PC-9 (cell line): ENCODE results near the gene DOCK4. TPM values are rescaled to one million over a fixed set of nuclear protein-coding genes. Genes with fewer than 3 reads are reported as not detected.

ENCODE experiments used
- BruUV-seq: library from RNA; stranded (reverse); fragments of 400-500 nt; replicated peaks from 2 replicates; lab custom pipeline; 2021; lab: Mats Ljungman, UMichigan
- CTCF ChIA-PET: fragments of 300-600 bp; sonication (Branson Sonifier 250); formaldehyde crosslinking; loops from one replicate; lab custom pipeline; 2022; ENCODE audit warnings: antibody characterized with exemption; lab: Charles Lee
- POLR2A ChIA-PET: fragments of 300-600 bp; sonication (Branson Sonifier 250); formaldehyde crosslinking; loops from one replicate; lab custom pipeline; 2022; ENCODE audit warnings: antibody characterized with exemption; ENCODE audit not compliant: unreplicated experiment; lab: Charles Lee
- DNase-seq, 2 experiments: peaks; one replicate each; pipeline versions ENCODE4 v3.0.0 to v3.0.0-alpha.2; 2015 to 2022; ENCODE audit warnings: mixed read lengths in 1 of 2
- H2AFZ ChIP-seq: fragments of 200-600 bp; sonication (generic); 2 replicates; pipeline ENCODE4 v1.8.1; 2017; ENCODE audit warnings: antibody characterized with exemption
- H3F3A ChIP-seq: fragments of 200-600 bp; sonication (generic); 2 replicates; pipeline ENCODE4 v1.8.1; 2017; ENCODE audit warnings: antibody characterized with exemption, mild to moderate bottlenecking, low read depth; ENCODE audit not compliant: insufficient read depth
- H3K27ac ChIP-seq: fragments of 200-600 bp; sonication (generic); 2 replicates; pipeline ENCODE4 v1.6.1; 2016; ENCODE audit warnings: mixed run types
- H3K27me3 ChIP-seq: fragments of 200-600 bp; sonication (generic); 2 replicates; pipeline ENCODE4 v1.6.1; 2016; ENCODE audit warnings: low read depth, mixed run types; ENCODE audit not compliant: insufficient read depth
- H3K36me3 ChIP-seq: fragments of 200-600 bp; sonication (generic); 2 replicates; pipeline ENCODE4 v1.6.1; 2016; ENCODE audit warnings: low read depth, mixed run types
- H3K4me1 ChIP-seq: fragments of 200-600 bp; sonication (generic); replicated peaks from 2 replicates; pipeline ENCODE4 v1.6.1; 2016; ENCODE audit warnings: mixed run types; ENCODE audit not compliant: insufficient read depth
- H3K4me2 ChIP-seq: fragments of 200-600 bp; sonication (generic); 2 replicates; pipeline ENCODE4 v1.6.1; 2017; ENCODE audit warnings: mixed run types
- H3K4me3 ChIP-seq: fragments of 200-600 bp; sonication (generic); 2 replicates; pipeline ENCODE4 v1.6.1; 2016; ENCODE audit warnings: mixed run types
- H3K79me2 ChIP-seq: fragments of 200-600 bp; sonication (generic); 2 replicates; pipeline ENCODE4 v1.6.1; 2017; ENCODE audit warnings: low read depth, mixed run types
- H3K9me2 ChIP-seq: fragments of 200-600 bp; sonication (generic); 2 replicates; pipeline ENCODE4 v1.8.1; 2017; ENCODE audit warnings: mild to moderate bottlenecking; ENCODE audit not compliant: insufficient read depth
- H3K9me3 ChIP-seq: fragments of 200-600 bp; sonication (generic); 2 replicates; pipeline ENCODE4 v1.8.1; 2016; ENCODE audit warnings: low read depth; ENCODE audit not compliant: insufficient read depth
- H4K20me1 ChIP-seq: fragments of 200-600 bp; sonication (generic); 2 replicates; pipeline ENCODE4 v1.8.1; 2017; ENCODE audit not compliant: insufficient read depth
- EZH2 ChIP-seq: fragments of 200-600 bp; sonication (generic); IDR thresholded peaks from 2 replicates; pipeline ENCODE4 v1.8.0; 2017; ENCODE audit warnings: antibody characterized with exemption, low read depth
- intact Hi-C: fragments of 100-400 bp; cut with micrococcal nuclease; formaldehyde crosslinking; loops from one replicate; pipeline ENCODE4 v1.10.0; 2022; ENCODE audit not compliant: unreplicated experiment
- total RNA-seq: library from RNA; stranded (reverse); gene quantifications from 2 replicates; pipeline ENCODE4 v1.2.3, GENCODE V29; 2021
- TF ChIP-seq, protein P1 (sequence below): fragments of 200-600 bp; sonication (generic); conservative IDR thresholded peaks from 2 replicates; pipeline ENCODE4 v1.6.1; 2017; ENCODE audit warnings: mixed run types, antibody characterized with exemption, mild to moderate bottlenecking, moderate library complexity

Gene DOCK4
- total RNA-seq, 1 experiment from 2014 or later, result 0.98 TPM

DNA sequence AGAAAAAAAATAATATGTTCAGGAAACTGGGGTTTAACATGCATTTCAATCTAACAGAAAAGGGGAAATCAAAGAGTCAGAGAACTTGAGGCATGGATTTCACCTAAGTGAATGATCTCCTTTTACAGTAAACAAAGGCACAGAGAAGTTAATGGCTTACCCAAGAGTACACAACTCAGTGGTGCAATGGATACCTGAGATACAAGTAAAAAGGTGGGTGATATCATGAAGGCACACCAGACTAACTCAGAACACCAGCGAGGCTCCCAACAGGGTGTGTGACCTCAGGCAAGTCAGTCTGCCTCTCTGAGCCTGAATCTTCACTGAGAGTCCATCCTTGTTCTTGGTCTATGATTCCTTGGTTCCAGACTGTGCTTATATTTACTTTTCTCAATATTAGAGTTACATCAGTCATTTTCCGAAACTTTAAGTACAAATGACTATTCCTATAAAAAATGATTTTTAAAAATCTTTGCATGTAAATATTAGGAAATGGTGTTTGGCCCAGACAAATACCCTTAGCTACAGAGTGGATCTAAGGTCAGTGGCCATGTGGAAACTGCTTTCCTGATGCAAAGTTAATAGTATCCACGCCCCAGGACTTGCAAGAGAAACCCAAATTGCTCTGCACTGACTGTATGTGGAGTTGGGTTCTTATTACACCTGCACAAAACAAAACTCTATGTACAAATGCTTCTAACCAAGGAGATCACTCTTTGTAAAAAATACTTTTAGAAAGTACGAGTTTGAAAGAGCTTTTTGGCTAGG lies 361.1 kb downstream of the DOCK4 start:
- no peaks in the 10 kb centered on the region for H3K4me1 ChIP-seq
- no peak overlapping the region for H3K4me2 ChIP-seq
- intact Hi-C loops, result no loop called here
- no peaks in the 10 kb centered on the region for H3F3A ChIP-seq
- ChIA-PET POLR2A (interaction anchor here (0.6 kb wide), 1 partner anchor 143 kb away, joined by 5 read pairs; no protein-coding TSS in a partner anchor), CTCF (no interaction called here)
- no peak overlapping the region for H2AFZ ChIP-seq
- no peaks in the 10 kb centered on the region for H3K9me2 ChIP-seq
- H3K27me3 ChIP-seq, result no peaks in the 10 kb centered on the region
- DNase-seq, result no peak
- no peaks in the 10 kb centered on the region for H3K36me3 ChIP-seq
- no peak for TF ChIP-seq EZH2
- TF ChIP-seq, protein P1, sequence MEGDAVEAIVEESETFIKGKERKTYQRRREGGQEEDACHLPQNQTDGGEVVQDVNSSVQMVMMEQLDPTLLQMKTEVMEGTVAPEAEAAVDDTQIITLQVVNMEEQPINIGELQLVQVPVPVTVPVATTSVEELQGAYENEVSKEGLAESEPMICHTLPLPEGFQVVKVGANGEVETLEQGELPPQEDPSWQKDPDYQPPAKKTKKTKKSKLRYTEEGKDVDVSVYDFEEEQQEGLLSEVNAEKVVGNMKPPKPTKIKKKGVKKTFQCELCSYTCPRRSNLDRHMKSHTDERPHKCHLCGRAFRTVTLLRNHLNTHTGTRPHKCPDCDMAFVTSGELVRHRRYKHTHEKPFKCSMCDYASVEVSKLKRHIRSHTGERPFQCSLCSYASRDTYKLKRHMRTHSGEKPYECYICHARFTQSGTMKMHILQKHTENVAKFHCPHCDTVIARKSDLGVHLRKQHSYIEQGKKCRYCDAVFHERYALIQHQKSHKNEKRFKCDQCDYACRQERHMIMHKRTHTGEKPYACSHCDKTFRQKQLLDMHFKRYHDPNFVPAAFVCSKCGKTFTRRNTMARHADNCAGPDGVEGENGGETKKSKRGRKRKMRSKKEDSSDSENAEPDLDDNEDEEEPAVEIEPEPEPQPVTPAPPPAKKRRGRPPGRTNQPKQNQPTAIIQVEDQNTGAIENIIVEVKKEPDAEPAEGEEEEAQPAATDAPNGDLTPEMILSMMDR, result no peak
- H3K79me2 ChIP-seq, result no peaks in the 10 kb centered on the region
- H4K20me1 ChIP-seq, result no peaks in the 10 kb centered on the region
- no TSS peak for BruUV-seq
- H3K9me3 ChIP-seq, result no peaks in the 10 kb centered on the region
- no peak overlapping the region for H3K4me3 ChIP-seq
- H3K27ac ChIP-seq, result no peak overlapping the region

DNA sequence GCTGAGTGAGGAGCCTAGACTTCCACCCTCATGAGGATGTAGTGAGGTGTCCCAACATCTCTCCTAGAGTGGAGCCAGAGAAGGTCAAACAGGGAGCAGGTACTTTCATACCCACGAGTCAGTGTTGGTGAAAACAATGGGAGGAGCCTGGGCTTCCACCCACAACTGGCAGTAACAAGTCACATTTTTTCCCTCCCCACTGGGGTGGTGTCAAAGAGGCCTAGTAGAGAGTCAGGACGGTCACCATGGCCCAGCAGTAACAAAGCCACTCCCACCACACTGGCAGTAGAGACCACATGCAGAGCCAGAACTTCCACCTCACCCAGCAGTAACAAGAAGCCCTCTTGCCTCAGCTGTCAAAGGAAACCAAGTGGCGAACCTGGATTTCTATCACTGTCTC lies 363.7 kb downstream of the DOCK4 start:
- no peaks in the 10 kb centered on the region for H4K20me1 ChIP-seq
- CTCF ChIA-PET, result no interaction called here
- no peaks in the 10 kb centered on the region for H3K36me3 ChIP-seq
- no peaks in the 10 kb centered on the region for H3F3A ChIP-seq
- BruUV-seq, result no TSS peak
- TF ChIP-seq, protein P1, result no peak
- TF ChIP-seq EZH2, result no peak
- no peak overlapping the region for H3K4me2 ChIP-seq
- POLR2A ChIA-PET, result no interaction called here
- no peaks in the 10 kb centered on the region for H3K9me3 ChIP-seq
- H3K9me2 ChIP-seq, result 0 out of 2 replicates have a peak, but pooled peaks cover 3% of the 10 kb centered on the region
- no peaks in the 10 kb centered on the region for H3K79me2 ChIP-seq
- intact Hi-C loops, result no loop called here
- no peak for DNase-seq
- H3K27ac ChIP-seq, result no peak overlapping the region
- H3K4me1 ChIP-seq, result no peaks in the 10 kb centered on the region
- H3K27me3 ChIP-seq, result no peaks in the 10 kb centered on the region
- H3K4me3 ChIP-seq, result no peak overlapping the region
- no peak overlapping the region for H2AFZ ChIP-seq

DNA sequence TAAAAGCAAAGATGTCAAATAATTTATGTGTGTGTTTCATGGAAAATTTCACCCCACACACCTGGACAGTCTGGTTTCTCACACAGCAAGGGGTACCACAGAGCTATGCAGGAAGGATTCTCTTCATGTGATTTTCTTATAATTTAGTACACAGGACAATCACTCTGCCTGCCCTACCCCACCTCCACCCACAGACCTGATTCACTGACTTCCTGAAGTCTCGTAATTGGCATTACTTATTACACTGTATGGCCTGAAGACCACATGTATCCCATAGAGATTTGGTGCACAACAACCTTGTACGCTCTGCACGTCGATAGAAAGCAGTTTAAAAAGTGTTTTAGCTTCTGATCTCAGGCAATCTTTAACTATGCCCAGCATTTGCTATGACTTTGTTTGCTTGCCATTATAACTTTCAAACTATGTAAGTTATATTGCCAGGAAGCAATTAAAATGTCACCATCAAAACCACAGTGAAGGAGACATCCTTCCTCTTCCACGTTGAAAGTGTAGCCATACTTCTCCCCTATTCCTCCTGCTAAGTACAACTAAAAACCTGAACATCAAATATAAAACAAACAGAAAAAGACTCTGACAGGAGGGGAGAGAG lies 364.5 kb downstream of the DOCK4 start:
- no peak overlapping the region for H3K4me2 ChIP-seq
- no peak overlapping the region for H3K4me3 ChIP-seq
- H3F3A ChIP-seq, result no peaks in the 10 kb centered on the region
- H3K9me2 ChIP-seq, result 0 out of 2 replicates have a peak, but pooled peaks cover 3% of the 10 kb centered on the region
- BruUV-seq, result no TSS peak
- no peaks in the 10 kb centered on the region for H3K79me2 ChIP-seq
- H4K20me1 ChIP-seq, result no peaks in the 10 kb centered on the region
- TF ChIP-seq EZH2, result no peak
- TF ChIP-seq, protein P1, result no peak
- no peaks in the 10 kb centered on the region for H3K9me3 ChIP-seq
- ChIA-PET POLR2A (no interaction called here), CTCF (no interaction called here)
- H2AFZ ChIP-seq, result no peak overlapping the region
- no peak for DNase-seq
- no peaks in the 10 kb centered on the region for H3K27me3 ChIP-seq
- H3K4me1 ChIP-seq, result no peaks in the 10 kb centered on the region
- H3K36me3 ChIP-seq, result no peaks in the 10 kb centered on the region
- intact Hi-C loops, result no loop called here
- H3K27ac ChIP-seq, result no peak overlapping the region
